HFFc6 (cell line): Measurements from ENCODE around the gene SPARC. TPM values are rescaled to one million over a fixed set of nuclear protein-coding genes. Genes with fewer than 3 reads are reported as not detected.

Experiments used
- DNase-seq: peaks from one replicate; pipeline ENCODE4 v3.0.0-alpha.2; 2018
- H3K27ac Mint-ChIP-seq: 2 replicates; pipeline ENCODE4 v1.8.0; 2020; ENCODE audit warnings: mild to moderate bottlenecking, mixed read lengths
- H3K27me3 Mint-ChIP-seq: 2 replicates; pipeline ENCODE4 v1.8.0; 2021; ENCODE audit warnings: mild to moderate bottlenecking, moderate library complexity, mixed read lengths; ENCODE audit not compliant: insufficient read depth
- H3K36me3 Mint-ChIP-seq: 2 replicates; pipeline ENCODE4 v1.8.0; 2021; ENCODE audit warnings: low read depth, mixed read lengths
- H3K4me1 Mint-ChIP-seq: 2 replicates; pipeline ENCODE4 v1.8.0; 2020; ENCODE audit warnings: low read depth, mixed read lengths
- H3K4me3 Mint-ChIP-seq: 2 replicates; pipeline ENCODE4 v1.8.0; 2020; ENCODE audit warnings: mild to moderate bottlenecking, moderate library complexity, mixed read lengths
- H3K9me3 Mint-ChIP-seq: 2 replicates; pipeline ENCODE4 v1.8.0; 2020; ENCODE audit warnings: mild to moderate bottlenecking, mixed read lengths
- total RNA-seq, 6 experiments: library from RNA; stranded (reverse); fragmentation: NEBNext Ultra II Directional; extraction: Animal tissue kit (Norgen Biotek cat#: 25700); gene quantifications; 2 replicates in 1 of 6; 3 replicates in 5 of 6; pipeline ENCODE4 v1.2.3, GENCODE V29; 2021
- TF ChIP-seq, protein P1 (sequence below): fragments of 200-600 bp; sonication (generic); IDR thresholded peaks from 2 replicates; pipeline ENCODE4 v1.5.0; 2021; ENCODE audit warnings: antibody characterized with exemption, mild to moderate bottlenecking

SPARC gene
- total RNA-seq, 6 experiments from 2014 or later: 3,729 to 5,836 (median 4,094) TPM

DNA sequence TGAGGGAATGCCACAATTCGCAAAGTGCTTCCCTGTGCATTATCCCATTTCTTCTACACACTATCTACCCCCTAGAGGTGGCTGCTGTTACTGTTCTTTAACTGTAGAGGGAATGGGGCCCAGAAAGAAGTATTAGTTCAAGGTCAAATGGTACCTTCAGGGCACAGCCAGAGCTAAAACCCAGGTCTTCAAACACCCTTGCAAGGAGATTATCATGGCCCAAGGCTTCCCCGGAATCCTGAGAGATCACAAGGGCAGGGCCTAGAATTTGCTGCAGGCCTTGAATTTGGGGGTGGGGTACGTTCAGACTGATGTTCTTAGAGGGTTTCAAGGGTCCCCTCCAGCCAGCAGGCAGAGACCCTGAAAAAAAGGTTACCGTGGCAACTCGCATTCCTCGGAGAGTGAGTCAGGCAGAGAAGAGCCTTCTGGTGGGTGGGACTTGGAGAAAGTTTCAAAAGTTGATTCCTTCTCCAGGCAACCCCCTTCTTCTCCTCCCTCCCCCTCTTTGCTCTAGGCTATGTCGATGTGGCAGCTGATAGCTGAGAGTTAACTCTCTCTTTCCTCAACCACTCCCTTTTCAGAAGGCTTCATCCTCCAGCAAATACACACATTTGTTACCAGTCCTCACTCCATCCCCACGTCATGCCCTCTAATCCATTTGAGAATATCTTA, 1.9 kb downstream of the SPARC start:
- TF ChIP-seq, protein P1, sequence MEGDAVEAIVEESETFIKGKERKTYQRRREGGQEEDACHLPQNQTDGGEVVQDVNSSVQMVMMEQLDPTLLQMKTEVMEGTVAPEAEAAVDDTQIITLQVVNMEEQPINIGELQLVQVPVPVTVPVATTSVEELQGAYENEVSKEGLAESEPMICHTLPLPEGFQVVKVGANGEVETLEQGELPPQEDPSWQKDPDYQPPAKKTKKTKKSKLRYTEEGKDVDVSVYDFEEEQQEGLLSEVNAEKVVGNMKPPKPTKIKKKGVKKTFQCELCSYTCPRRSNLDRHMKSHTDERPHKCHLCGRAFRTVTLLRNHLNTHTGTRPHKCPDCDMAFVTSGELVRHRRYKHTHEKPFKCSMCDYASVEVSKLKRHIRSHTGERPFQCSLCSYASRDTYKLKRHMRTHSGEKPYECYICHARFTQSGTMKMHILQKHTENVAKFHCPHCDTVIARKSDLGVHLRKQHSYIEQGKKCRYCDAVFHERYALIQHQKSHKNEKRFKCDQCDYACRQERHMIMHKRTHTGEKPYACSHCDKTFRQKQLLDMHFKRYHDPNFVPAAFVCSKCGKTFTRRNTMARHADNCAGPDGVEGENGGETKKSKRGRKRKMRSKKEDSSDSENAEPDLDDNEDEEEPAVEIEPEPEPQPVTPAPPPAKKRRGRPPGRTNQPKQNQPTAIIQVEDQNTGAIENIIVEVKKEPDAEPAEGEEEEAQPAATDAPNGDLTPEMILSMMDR: peak; percentile 73
- peaks cover 37% of the 10 kb centered on the region for H3K27me3 Mint-ChIP-seq
- H3K36me3 Mint-ChIP-seq: peaks cover 62% of the 10 kb centered on the region
- peak overlapping the region; percentile 99 for H3K4me3 Mint-ChIP-seq
- DNase-seq: peak; percentile 98
- peaks cover 11% of the 10 kb centered on the region for H3K9me3 Mint-ChIP-seq
- H3K27ac Mint-ChIP-seq: peak overlapping the region; percentile 99
- H3K4me1 Mint-ChIP-seq: peaks cover 67% of the 10 kb centered on the region

DNA sequence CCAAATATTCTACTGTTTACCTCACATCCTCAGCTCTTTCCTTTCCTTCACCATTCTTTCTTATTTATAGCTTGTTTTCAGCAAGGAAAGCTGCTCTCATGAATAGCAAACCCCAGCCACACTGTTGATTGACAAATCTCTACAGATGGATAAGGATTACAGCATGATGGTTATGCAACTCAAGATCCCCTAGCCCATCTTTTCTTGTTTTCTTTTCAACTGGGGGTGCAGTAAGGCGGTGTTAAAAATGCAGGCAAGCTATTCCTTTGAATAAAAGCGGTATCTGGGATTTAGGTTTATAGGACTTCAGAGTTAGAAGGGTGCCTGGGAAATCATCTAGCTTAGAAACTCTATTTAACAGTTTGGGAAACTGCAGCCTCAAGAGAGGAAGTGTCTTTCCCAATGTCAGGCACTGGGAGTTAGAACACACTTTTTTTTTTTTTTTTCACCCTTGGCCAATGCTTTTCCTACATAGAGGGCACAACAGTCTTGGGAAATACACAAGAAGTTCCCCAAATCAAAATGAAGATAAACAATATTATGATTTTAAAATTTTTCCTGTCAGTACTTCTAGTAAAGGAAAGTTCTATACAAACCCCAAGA, 2.6 kb downstream of the SPARC start:
- TF ChIP-seq, protein P1: no peak
- Mint-ChIP-seq H3K27me3 (peaks cover 44% of the 10 kb centered on the region), H3K4me3 (peak overlapping the region; percentile 99), H3K4me1 (peaks cover 73% of the 10 kb centered on the region), H3K36me3 (peaks cover 69% of the 10 kb centered on the region), H3K9me3 (peaks cover 11% of the 10 kb centered on the region), H3K27ac (peak overlapping the region; percentile 99)
- no peak for DNase-seq

DNA sequence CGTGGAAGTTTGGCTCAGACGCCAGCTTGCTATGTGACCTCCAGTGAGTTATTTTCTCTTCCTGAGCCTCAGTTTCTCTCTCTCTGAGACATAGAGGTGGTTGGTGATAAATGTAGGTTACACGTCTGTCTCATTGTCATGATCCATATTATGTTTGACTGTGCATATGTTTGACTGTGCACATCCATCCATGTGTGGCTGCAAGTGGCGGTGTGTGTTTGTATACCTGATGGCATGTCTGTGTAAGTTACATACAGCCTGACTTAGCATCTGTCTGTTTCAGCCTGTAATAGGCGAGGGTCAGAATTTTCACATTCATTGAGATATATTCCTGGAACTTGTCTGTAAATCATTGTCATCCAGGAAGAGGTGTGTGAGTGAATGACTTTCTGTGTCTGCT, 3.3 kb downstream of the SPARC start:
- Mint-ChIP-seq H3K4me3 (peak overlapping the region; percentile 99), H3K27me3 (peaks cover 49% of the 10 kb centered on the region), H3K9me3 (peaks cover 11% of the 10 kb centered on the region), H3K4me1 (peaks cover 73% of the 10 kb centered on the region), H3K27ac (peak overlapping the region; percentile 99), H3K36me3 (peaks cover 75% of the 10 kb centered on the region)
- no peak for DNase-seq
- TF ChIP-seq, protein P1: no peak

DNA sequence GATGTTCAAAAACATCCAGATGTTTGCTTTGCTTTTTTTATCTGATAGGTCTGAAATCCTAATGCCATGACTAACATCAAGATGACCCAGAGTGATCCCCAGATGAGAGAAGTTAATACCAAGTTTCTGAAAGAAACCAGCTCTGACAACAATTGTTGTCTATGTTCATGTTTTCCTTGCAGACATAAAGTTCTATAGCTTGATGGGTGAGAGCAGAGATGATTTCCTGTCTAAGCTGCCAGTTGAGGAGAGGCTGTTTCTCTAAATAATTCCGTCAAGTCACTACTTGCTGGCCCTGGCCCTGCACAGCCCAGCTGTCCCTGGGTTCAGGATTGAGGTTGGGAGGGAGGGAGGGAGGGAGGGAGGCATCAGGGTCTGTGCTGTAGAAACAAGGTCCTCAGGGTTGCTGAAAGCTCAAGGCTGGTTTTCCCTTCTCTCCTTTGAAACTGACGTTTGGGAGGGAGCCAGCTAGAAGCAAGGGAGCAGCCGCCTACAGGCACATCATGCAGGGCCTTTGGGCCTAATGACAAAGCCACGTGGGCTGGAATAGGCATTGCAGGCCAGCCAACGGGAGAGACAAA, 3.9 kb downstream of the SPARC start:
- DNase-seq: peak; percentile 61
- peak overlapping the region; percentile 99 for H3K27ac Mint-ChIP-seq
- H3K4me1 Mint-ChIP-seq: peaks cover 76% of the 10 kb centered on the region

DNA sequence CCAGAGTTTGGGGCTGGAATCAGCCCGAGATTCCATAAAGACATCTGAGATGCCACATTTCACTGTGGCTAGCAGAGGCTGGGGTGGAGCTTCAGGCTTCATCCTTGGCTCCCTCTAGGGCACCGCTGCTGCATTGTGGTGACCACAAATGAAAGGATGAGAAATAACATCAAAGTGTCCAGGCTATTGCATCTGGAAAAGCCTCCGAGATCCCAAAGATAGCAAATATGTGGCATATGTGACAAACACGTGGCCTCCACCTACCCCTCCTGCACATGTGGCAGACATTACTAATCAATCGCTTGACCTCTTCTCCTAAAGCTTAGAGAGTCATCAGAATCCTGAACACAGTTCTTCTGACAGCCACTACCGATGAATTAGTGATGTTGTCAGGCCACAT, 4.5 kb downstream of the SPARC start:
- peak overlapping the region; percentile 99 for H3K27ac Mint-ChIP-seq
- TF ChIP-seq, protein P1: peak; percentile 38
- peaks cover 49% of the 10 kb centered on the region for H3K27me3 Mint-ChIP-seq
- peaks cover 77% of the 10 kb centered on the region for H3K4me1 Mint-ChIP-seq
- H3K9me3 Mint-ChIP-seq: peaks cover 11% of the 10 kb centered on the region
- peaks cover 85% of the 10 kb centered on the region for H3K36me3 Mint-ChIP-seq
- peak; percentile 76 for DNase-seq
- peak overlapping the region; percentile 99 for H3K4me3 Mint-ChIP-seq

More for the DNA sequence above, 3.9 kb downstream of the SPARC start:
- Mint-ChIP-seq H3K36me3 (peaks cover 79% of the 10 kb centered on the region), H3K4me3 (peak overlapping the region; percentile 99), H3K9me3 (peaks cover 11% of the 10 kb centered on the region), H3K27me3 (peaks cover 49% of the 10 kb centered on the region)
- TF ChIP-seq, protein P1: 0 out of 2 replicates have a peak, but pooled peaks have one; percentile 6
